ENCODE data around the gene NTNG2.

The NTNG2 gene

DNA sequence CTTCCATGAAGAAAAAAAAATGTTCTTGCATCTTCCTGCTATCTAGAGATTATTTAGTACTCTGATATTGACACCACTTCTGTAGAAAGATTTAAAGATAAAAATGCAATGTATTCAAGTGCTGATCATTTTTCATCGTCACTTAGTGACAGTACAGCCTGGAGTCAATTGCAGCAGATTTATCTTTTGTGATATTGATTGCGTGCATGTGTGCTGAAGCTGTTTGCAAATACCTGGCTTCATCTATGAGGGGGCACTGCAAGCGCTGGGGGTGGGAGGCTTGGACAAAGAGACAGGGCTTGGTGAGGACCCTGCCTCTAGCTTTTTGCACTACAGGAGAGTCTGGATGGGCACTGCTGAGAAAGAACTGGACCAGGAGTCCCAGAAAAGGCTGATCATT, 44.2 kb upstream of the NTNG2 start:
- H2AFZ ChIP-seq (ENCODE audit: low read depth, low read length, severe bottlenecking), result no peak overlapping the region
- H3K4me2 ChIP-seq (ENCODE audit: low read depth, low read length, poor library complexity, severe bottlenecking), result no peak overlapping the region
- TF ChIP-seq, protein P1, sequence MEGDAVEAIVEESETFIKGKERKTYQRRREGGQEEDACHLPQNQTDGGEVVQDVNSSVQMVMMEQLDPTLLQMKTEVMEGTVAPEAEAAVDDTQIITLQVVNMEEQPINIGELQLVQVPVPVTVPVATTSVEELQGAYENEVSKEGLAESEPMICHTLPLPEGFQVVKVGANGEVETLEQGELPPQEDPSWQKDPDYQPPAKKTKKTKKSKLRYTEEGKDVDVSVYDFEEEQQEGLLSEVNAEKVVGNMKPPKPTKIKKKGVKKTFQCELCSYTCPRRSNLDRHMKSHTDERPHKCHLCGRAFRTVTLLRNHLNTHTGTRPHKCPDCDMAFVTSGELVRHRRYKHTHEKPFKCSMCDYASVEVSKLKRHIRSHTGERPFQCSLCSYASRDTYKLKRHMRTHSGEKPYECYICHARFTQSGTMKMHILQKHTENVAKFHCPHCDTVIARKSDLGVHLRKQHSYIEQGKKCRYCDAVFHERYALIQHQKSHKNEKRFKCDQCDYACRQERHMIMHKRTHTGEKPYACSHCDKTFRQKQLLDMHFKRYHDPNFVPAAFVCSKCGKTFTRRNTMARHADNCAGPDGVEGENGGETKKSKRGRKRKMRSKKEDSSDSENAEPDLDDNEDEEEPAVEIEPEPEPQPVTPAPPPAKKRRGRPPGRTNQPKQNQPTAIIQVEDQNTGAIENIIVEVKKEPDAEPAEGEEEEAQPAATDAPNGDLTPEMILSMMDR (IDR thresholded peaks at IDR 0.05; ENCODE audit: insufficient read depth, low read length, poor library complexity, severe bottlenecking), result no peak
- TF ChIP-seq EZH2phosphoT487 (conservative IDR thresholded peaks at IDR 0.05; ENCODE audit: low read length), result no peak
- no peak overlapping the region for H3K27ac ChIP-seq (ENCODE audit: low read depth, low read length)
- no peaks in the 10 kb centered on the region for H3K27me3 ChIP-seq (ENCODE audit: low read length)
- H3F3A ChIP-seq (ENCODE audit: insufficient read depth), result no peaks in the 10 kb centered on the region
- H3K9me2 ChIP-seq (replicated peaks; ENCODE audit: insufficient read depth, low read length), result no peaks in the 10 kb centered on the region
- no peaks in the 10 kb centered on the region for H4K20me1 ChIP-seq (ENCODE audit: low read depth, low read length)
- no peaks in the 10 kb centered on the region for H3K9me3 ChIP-seq (ENCODE audit: insufficient read depth, low read length)
- H3K4me3 ChIP-seq (ENCODE audit: insufficient read depth, low read length, poor library complexity, severe bottlenecking), result no peak overlapping the region
- no peaks in the 10 kb centered on the region for H3K36me3 ChIP-seq (ENCODE audit: low read length)
- no peaks in the 10 kb centered on the region for H3K79me2 ChIP-seq (ENCODE audit: insufficient read depth, low read length)
- no peak overlapping the region for H3K9ac ChIP-seq (ENCODE audit: low read length)

DNA sequence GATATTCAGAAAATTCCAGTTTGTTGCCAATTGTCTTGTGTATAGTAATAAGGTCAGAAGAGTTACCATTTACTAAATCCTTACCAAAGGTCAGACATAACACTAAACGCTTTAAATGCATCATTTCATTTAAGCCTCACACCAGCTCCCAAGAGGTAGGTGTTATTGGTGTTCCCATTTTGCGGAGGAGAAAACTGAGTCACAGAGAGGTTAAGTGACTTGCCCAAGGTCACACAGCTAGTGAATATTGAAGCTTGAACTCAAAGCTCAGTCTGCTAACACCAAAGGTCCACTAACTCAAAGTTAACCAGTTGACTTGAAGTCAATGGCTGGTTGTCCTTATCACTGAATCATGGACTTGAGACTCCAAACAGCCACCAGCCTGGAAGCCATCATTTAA, 40.8 kb upstream of the NTNG2 start:
- Histone ChIP-seq H3F3A (ENCODE audit: insufficient read depth) (no peaks in the 10 kb centered on the region), H3K4me2 (ENCODE audit: low read depth, low read length, poor library complexity, severe bottlenecking) (no peak overlapping the region), H4K20me1 (ENCODE audit: low read depth, low read length) (no peaks in the 10 kb centered on the region), H3K9ac (ENCODE audit: low read length) (no peak overlapping the region), H2AFZ (ENCODE audit: low read depth, low read length, severe bottlenecking) (no peak overlapping the region), H3K4me3 (ENCODE audit: insufficient read depth, low read length, poor library complexity, severe bottlenecking) (no peak overlapping the region), H3K27ac (ENCODE audit: low read depth, low read length) (no peak overlapping the region), H3K79me2 (ENCODE audit: insufficient read depth, low read length) (no peaks in the 10 kb centered on the region), H3K9me2 (replicated peaks; ENCODE audit: insufficient read depth, low read length) (no peaks in the 10 kb centered on the region), H3K27me3 (ENCODE audit: low read length) (no peaks in the 10 kb centered on the region), H3K36me3 (ENCODE audit: low read length) (no peaks in the 10 kb centered on the region), H3K9me3 (ENCODE audit: insufficient read depth, low read length) (no peaks in the 10 kb centered on the region)
- TF ChIP-seq, protein P1 (IDR thresholded peaks at IDR 0.05; ENCODE audit: insufficient read depth, low read length, poor library complexity, severe bottlenecking), result no peak
- no peak for TF ChIP-seq EZH2phosphoT487 (conservative IDR thresholded peaks at IDR 0.05; ENCODE audit: low read length)

DNA sequence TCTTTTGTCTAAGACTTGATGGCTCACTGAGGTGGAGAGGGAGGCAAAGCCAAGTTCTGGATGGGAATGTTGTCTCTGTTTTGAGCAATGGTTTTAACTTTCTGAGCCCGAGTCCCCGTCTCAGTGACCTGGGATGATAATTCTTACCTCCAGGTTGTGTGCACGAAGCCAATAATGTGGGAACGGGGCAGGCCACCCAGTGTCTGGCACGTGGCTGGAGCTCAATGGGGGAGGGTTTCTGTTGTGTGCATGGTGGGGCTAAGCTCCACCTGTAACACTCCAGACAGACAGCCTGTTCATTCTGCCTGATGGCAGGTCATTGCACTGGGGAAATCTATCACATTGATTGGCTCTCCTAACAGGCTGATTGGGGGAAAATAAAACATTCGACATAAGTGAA, 37.1 kb upstream of the NTNG2 start:
- Histone ChIP-seq H3K4me2 (ENCODE audit: low read depth, low read length, poor library complexity, severe bottlenecking) (no peak overlapping the region), H3K4me3 (ENCODE audit: insufficient read depth, low read length, poor library complexity, severe bottlenecking) (no peak overlapping the region), H3K27me3 (ENCODE audit: low read length) (no peaks in the 10 kb centered on the region), H2AFZ (ENCODE audit: low read depth, low read length, severe bottlenecking) (no peak overlapping the region), H3K9me2 (replicated peaks; ENCODE audit: insufficient read depth, low read length) (no peaks in the 10 kb centered on the region), H3K27ac (ENCODE audit: low read depth, low read length) (no peak overlapping the region), H3K9ac (ENCODE audit: low read length) (no peak overlapping the region), H3K79me2 (ENCODE audit: insufficient read depth, low read length) (no peaks in the 10 kb centered on the region), H3K36me3 (ENCODE audit: low read length) (no peaks in the 10 kb centered on the region), H4K20me1 (ENCODE audit: low read depth, low read length) (no peaks in the 10 kb centered on the region), H3K9me3 (ENCODE audit: insufficient read depth, low read length) (no peaks in the 10 kb centered on the region), H3F3A (ENCODE audit: insufficient read depth) (no peaks in the 10 kb centered on the region)
- TF ChIP-seq, protein P1 (IDR thresholded peaks at IDR 0.05; ENCODE audit: insufficient read depth, low read length, poor library complexity, severe bottlenecking), result no peak
- TF ChIP-seq EZH2phosphoT487 (conservative IDR thresholded peaks at IDR 0.05; ENCODE audit: low read length), result no peak

All from SU-DHL-6 (cell line).